Measurements from ENCODE around the gene ZFY.
A peak's percentile ranks its signal among the peaks of the same experiment; 100 is the strongest.
"Not testable (repeated sequence)": the region's sequence is repeated elsewhere in the genome, so short reads cannot be mapped to it uniquely, and the experiment has no call there.

Gene ZFY

GRCh38 chrY:2979283-2979682 lies 44.1 kb downstream of the ZFY start:
- DNase-seq: no peak

GRCh38 chrY:2984491-2984890 lies 49.3 kb downstream of the ZFY start:
- no peak for DNase-seq

GRCh38 chrY:2987178-2987577 lies 52.0 kb downstream of the ZFY start:
- not testable (repeated sequence) for DNase-seq

- not testable (repeated sequence) for DNase-seq
Observed at GRCh38 chrY:2997369-2997768, 62.2 kb downstream of the ZFY start.

GRCh38 chrY:3002190-3002589 lies 67.0 kb downstream of the ZFY start:
- DNase-seq: peak in 1 of 3 donors; percentile 29

- peak; percentile 47 to 67 (median 52) for DNase-seq
Observed at GRCh38 chrY:3002680-3003515, 67.7 kb downstream of the ZFY start.

- DNase-seq: peak in 1 of 3 donors; percentile 34
Observed at GRCh38 chrY:3003516-3003830, 68.3 kb downstream of the ZFY start.

GRCh38 chrY:3003846-3004245 lies 68.7 kb downstream of the ZFY start:
- DNase-seq: peak in 2 of 3 donors; percentile 29 to 49

- peak in 1 of 3 donors; percentile 26 for DNase-seq
Observed at GRCh38 chrY:3006031-3006430, 70.8 kb downstream of the ZFY start.

GRCh38 chrY:3007967-3008366 lies 72.8 kb downstream of the ZFY start:
- no peak for DNase-seq

GRCh38 chrY:3012226-3012625 lies 77.0 kb downstream of the ZFY start:
- DNase-seq: no peak

GRCh38 chrY:3016594-3016993 lies 81.4 kb downstream of the ZFY start:
- DNase-seq: peak; percentile 24 to 57 (median 42)

- DNase-seq: no peak
Observed at GRCh38 chrY:3018546-3018945, 83.4 kb downstream of the ZFY start.

GRCh38 chrY:3019584-3019983 lies 84.4 kb downstream of the ZFY start:
- DNase-seq: no peak

- no peak for DNase-seq
Observed at GRCh38 chrY:3021176-3021575, 86.0 kb downstream of the ZFY start.

- no peak for DNase-seq
Observed at GRCh38 chrY:3023606-3024005, 88.4 kb downstream of the ZFY start.

GRCh38 chrY:3025357-3025756 lies 90.2 kb downstream of the ZFY start:
- peak in 1 of 3 donors; percentile 30 for DNase-seq
